NT2/D1 (cell line): ENCODE results near the gene TFIP11.

Experiments used
- SUZ12 ChIP-seq: IDR thresholded peaks from 2 replicates; pipeline ENCODE4 v1.6.1; 2011; ENCODE audit not compliant: insufficient read length, insufficient read depth; ENCODE audit errors: extremely low read depth
- ZNF274 ChIP-seq: IDR thresholded peaks from 2 replicates; pipeline ENCODE4 v1.6.1; 2011; ENCODE audit warnings: mild to moderate bottlenecking, low read depth, low read length

- TF ChIP-seq SUZ12: no peak
- TF ChIP-seq ZNF274: no peak
Measured at GRCh38 chr22:26546282-26546681, 34.0 kb upstream of the TFIP11 start.
